ENCODE data around the gene GRM8.

Gene GRM8

GRCh38 chr7:126605056-126605455, 647.7 kb downstream of the GRM8 start:
- TF ChIP-seq EZH2 (IDR thresholded peaks at IDR 0.05; ENCODE audit: borderline replicate concordance, low read length), result no peak
- TF ChIP-seq, protein P1, sequence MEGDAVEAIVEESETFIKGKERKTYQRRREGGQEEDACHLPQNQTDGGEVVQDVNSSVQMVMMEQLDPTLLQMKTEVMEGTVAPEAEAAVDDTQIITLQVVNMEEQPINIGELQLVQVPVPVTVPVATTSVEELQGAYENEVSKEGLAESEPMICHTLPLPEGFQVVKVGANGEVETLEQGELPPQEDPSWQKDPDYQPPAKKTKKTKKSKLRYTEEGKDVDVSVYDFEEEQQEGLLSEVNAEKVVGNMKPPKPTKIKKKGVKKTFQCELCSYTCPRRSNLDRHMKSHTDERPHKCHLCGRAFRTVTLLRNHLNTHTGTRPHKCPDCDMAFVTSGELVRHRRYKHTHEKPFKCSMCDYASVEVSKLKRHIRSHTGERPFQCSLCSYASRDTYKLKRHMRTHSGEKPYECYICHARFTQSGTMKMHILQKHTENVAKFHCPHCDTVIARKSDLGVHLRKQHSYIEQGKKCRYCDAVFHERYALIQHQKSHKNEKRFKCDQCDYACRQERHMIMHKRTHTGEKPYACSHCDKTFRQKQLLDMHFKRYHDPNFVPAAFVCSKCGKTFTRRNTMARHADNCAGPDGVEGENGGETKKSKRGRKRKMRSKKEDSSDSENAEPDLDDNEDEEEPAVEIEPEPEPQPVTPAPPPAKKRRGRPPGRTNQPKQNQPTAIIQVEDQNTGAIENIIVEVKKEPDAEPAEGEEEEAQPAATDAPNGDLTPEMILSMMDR (IDR thresholded peaks at IDR 0.05; ENCODE audit: low read length), result no peak
- H4K20me1 ChIP-seq (ENCODE audit: insufficient read depth, low read length), result no peaks in the 10 kb centered on the region

DNA sequence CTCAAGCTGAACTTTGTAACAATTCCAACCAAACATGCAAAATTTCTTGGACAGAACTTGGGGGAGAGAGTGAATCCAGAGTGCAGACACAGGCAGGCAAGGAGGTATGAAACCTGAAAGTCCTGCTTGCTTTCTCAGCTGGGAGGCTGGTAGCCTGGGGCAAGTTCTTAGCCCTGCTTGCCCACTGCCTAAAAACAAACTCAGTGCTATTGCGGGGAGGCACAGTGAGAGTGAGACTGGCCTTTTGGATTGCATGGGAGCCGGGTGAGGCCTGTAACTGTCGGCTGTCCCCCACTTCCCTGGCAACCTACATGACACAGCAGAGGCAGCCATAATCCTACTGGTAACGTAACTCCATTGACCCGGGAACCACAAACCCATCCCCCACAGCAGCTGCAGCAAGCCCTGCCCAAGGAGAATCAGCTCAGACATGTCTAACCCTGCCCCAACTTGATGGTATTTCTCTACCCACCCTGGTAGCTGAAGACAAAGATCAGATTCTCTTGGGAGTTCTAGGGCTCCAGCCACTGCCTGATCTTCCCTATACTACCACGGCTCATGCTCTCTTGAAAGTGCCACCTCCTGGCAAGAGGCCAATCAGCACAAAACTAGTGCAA, 663.6 kb downstream of the GRM8 start:
- Histone ChIP-seq H3K9me3 (ENCODE audit: low read length) (no peaks in the 10 kb centered on the region), H2AFZ (ENCODE audit: low read length) (no peak overlapping the region), H3K27me3 (ENCODE audit: insufficient read depth, low read length) (no peaks in the 10 kb centered on the region), H3K79me2 (ENCODE audit: insufficient read depth, low read length) (no peaks in the 10 kb centered on the region), H3K4me2 (ENCODE audit: low read length) (no peak overlapping the region), H3F3A (ENCODE audit: insufficient read depth, low read length) (no peaks in the 10 kb centered on the region), H3K36me3 (ENCODE audit: insufficient read depth, low read length) (no peaks in the 10 kb centered on the region), H3K4me3 (ENCODE audit: low read depth, low read length, poor library complexity, severe bottlenecking) (no peak overlapping the region), H3K9me2 (ENCODE audit: low read depth, low read length) (0 out of 2 replicates have a peak, but pooled peaks cover 5% of the 10 kb centered on the region), H3K9ac (ENCODE audit: low read length) (no peak overlapping the region), H4K20me1 (ENCODE audit: insufficient read depth, low read length) (no peaks in the 10 kb centered on the region), H3K27ac (ENCODE audit: low read depth, low read length, poor library complexity, severe bottlenecking) (no peak overlapping the region), H3K4me1 (ENCODE audit: insufficient read depth, low read length, severe bottlenecking) (no peaks in the 10 kb centered on the region)
- TF ChIP-seq, protein P1 (IDR thresholded peaks at IDR 0.05; ENCODE audit: low read length), result no peak
- no peak for TF ChIP-seq EZH2 (IDR thresholded peaks at IDR 0.05; ENCODE audit: borderline replicate concordance, low read length)

More at GRCh38 chr7:126605056-126605455, 647.7 kb downstream of the GRM8 start:
- no peak overlapping the region for H3K27ac ChIP-seq (ENCODE audit: low read depth, low read length, poor library complexity, severe bottlenecking)
- H3K9me3 ChIP-seq (ENCODE audit: low read length), result no peaks in the 10 kb centered on the region
- H3F3A ChIP-seq (ENCODE audit: insufficient read depth, low read length), result no peaks in the 10 kb centered on the region
- H3K4me3 ChIP-seq (ENCODE audit: low read depth, low read length, poor library complexity, severe bottlenecking), result no peak overlapping the region
- H3K79me2 ChIP-seq (ENCODE audit: insufficient read depth, low read length), result no peaks in the 10 kb centered on the region
- no peak overlapping the region for H3K9ac ChIP-seq (ENCODE audit: low read length)
- no peaks in the 10 kb centered on the region for H3K27me3 ChIP-seq (ENCODE audit: insufficient read depth, low read length)
- H2AFZ ChIP-seq (ENCODE audit: low read length), result no peak overlapping the region
- H3K36me3 ChIP-seq (ENCODE audit: insufficient read depth, low read length), result no peaks in the 10 kb centered on the region
- H3K4me1 ChIP-seq (ENCODE audit: insufficient read depth, low read length, severe bottlenecking), result no peaks in the 10 kb centered on the region
- H3K4me2 ChIP-seq (ENCODE audit: low read length), result no peak overlapping the region
- no peaks in the 10 kb centered on the region for H3K9me2 ChIP-seq (ENCODE audit: low read depth, low read length)

- Histone ChIP-seq H3K9ac (ENCODE audit: low read length) (no peak overlapping the region), H3K27me3 (ENCODE audit: insufficient read depth, low read length) (no peaks in the 10 kb centered on the region), H3K9me2 (ENCODE audit: low read depth, low read length) (no peaks in the 10 kb centered on the region), H3K4me1 (ENCODE audit: insufficient read depth, low read length, severe bottlenecking) (no peaks in the 10 kb centered on the region), H3K36me3 (ENCODE audit: insufficient read depth, low read length) (no peaks in the 10 kb centered on the region), H2AFZ (ENCODE audit: low read length) (no peak overlapping the region), H3K4me3 (ENCODE audit: low read depth, low read length, poor library complexity, severe bottlenecking) (no peak overlapping the region), H3K79me2 (ENCODE audit: insufficient read depth, low read length) (no peaks in the 10 kb centered on the region), H3K9me3 (ENCODE audit: low read length) (no peaks in the 10 kb centered on the region), H3K4me2 (ENCODE audit: low read length) (no peak overlapping the region), H4K20me1 (ENCODE audit: insufficient read depth, low read length) (no peaks in the 10 kb centered on the region), H3F3A (ENCODE audit: insufficient read depth, low read length) (no peaks in the 10 kb centered on the region), H3K27ac (ENCODE audit: low read depth, low read length, poor library complexity, severe bottlenecking) (no peak overlapping the region)
- no peak for TF ChIP-seq EZH2 (IDR thresholded peaks at IDR 0.05; ENCODE audit: borderline replicate concordance, low read length)
- TF ChIP-seq, protein P1 (IDR thresholded peaks at IDR 0.05; ENCODE audit: low read length), result no peak
Measured at GRCh38 chr7:126578338-126578737, 674.4 kb downstream of the GRM8 start.
